ENCODE results near the gene CEP95. TPM values are rescaled to one million over a fixed set of nuclear protein-coding genes. Genes with fewer than 3 reads are reported as not detected.

Gene CEP95
- total and polyA plus RNA-seq, 2 of the 13 experiments (the other 11 are each of a cell fraction or from before 2014, with no cell fraction given): 65.9 to 68.8 TPM

GRCh38 chr17:64496786-64497564 lies 9.8 kb upstream of the CEP95 start, which contains the start of gene POLG2 (continued):
- peak; percentile 93 for TF ChIP-seq ZNF275 (CRISPR knock-in tag; IDR thresholded peaks at IDR 0.05; ENCODE audit: borderline replicate concordance)
- TF ChIP-seq KDM5A (IDR thresholded peaks at IDR 0.05; ENCODE audit: borderline replicate concordance, low read length): peak; percentile 82
- peak; percentile 78 for TF ChIP-seq PHF5A (CRISPR knock-in tag; IDR thresholded peaks at IDR 0.05; ENCODE audit: low read depth, unreplicated experiment)
- no peak; the same call in 1 of the 2 replicates for TF ChIP-seq ZKSCAN8 (CRISPR knock-in tag; IDR thresholded peaks at IDR 0.05; ENCODE audit: borderline replicate concordance)
- peak; percentile 81 for TF ChIP-seq HDAC1 (CRISPR knock-in tag; IDR thresholded peaks at IDR 0.05)
- TF ChIP-seq ZNF724P (CRISPR knock-in tag; IDR thresholded peaks at IDR 0.05; ENCODE audit: borderline replicate concordance): peak; percentile 28; the same call in 1 of the 2 replicates
- peak; percentile 91 for TF ChIP-seq ZNF441 (CRISPR knock-in tag; IDR thresholded peaks at IDR 0.05; ENCODE audit: borderline replicate concordance)
- TF ChIP-seq ADNP (CRISPR knock-in tag; IDR thresholded peaks at IDR 0.05): no peak
- TF ChIP-seq ZNF792 (CRISPR knock-in tag; IDR thresholded peaks at IDR 0.05): peak; percentile 80; the same call in 1 of the 2 replicates
- peak; percentile 65; the same call in 1 of the 2 replicates for TF ChIP-seq ZNF512B (CRISPR knock-in tag; IDR thresholded peaks at IDR 0.05; ENCODE audit: borderline replicate concordance)
- no peak for TF ChIP-seq GLMP (CRISPR knock-in tag; IDR thresholded peaks at IDR 0.05; ENCODE audit: borderline replicate concordance)
- peak; percentile 65 for TF ChIP-seq ZNF33B (CRISPR knock-in tag; IDR thresholded peaks at IDR 0.05)
- TF ChIP-seq USF2 (IDR thresholded peaks at IDR 0.05; ENCODE audit: low read depth, low read length): peak; percentile 33; the same call in 1 of the 2 replicates
- TF ChIP-seq USF2 (CRISPR knock-in tag; IDR thresholded peaks at IDR 0.05; ENCODE audit: borderline replicate concordance): peak; percentile 44; the same call in 1 of the 2 replicates
- TF ChIP-seq E2F2 (CRISPR knock-in tag; IDR thresholded peaks at IDR 0.05; ENCODE audit: borderline replicate concordance): peak; percentile 56; the same call in 1 of the 2 replicates
- no peak; the same call in 1 of the 2 replicates for TF ChIP-seq ZNF761 (CRISPR knock-in tag; conservative IDR thresholded peaks at IDR 0.05)
- TF ChIP-seq PPARG (CRISPR knock-in tag; conservative IDR thresholded peaks at IDR 0.05): peak; percentile 75
- TF ChIP-seq ZNF598 (CRISPR knock-in tag; IDR thresholded peaks at IDR 0.05; ENCODE audit: borderline replicate concordance): peak; percentile 86
- TF ChIP-seq FLYWCH1 (CRISPR knock-in tag; IDR thresholded peaks at IDR 0.05): peak; percentile 95; the same call in 1 of the 2 replicates

Data from HepG2 (cell line).